Jurkat, Clone E6-1 (cell line): ENCODE results near the gene LHPP.
A peak's percentile ranks its signal among the peaks of the same experiment; 100 is the strongest.

Experiments
- DNase-seq: peaks from one replicate; pipeline ENCODE4 v3.0.0-alpha.2; 2011; ENCODE audit warnings: low read depth, low spot score
- H3K4me3 ChIP-seq: 2 replicates; pipeline ENCODE4 v1.5.1; 2011; ENCODE audit warnings: mild to moderate bottlenecking, low read length, control low read depth, moderate library complexity

Gene LHPP

DNA sequence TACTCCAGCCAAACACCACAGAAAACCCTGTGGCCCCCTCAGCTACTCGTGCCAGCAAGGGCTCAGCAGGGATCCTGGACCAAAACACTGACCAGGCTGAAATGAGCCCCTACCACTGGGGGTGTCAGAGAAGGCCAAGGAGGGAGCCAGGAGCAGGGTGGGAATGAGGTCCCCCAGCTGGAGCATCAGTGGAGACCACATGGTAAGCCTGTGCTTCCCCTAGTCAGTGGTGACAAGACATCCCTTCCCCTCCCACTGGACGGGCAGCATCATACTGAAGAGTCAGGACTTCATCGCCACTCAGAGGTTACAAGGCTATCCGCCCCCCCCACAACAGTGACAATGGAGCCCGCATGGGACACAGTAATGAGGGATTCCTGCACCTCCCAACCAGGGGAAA is 99.6 kb downstream of the LHPP start:
- no peak overlapping the region for H3K4me3 ChIP-seq
- no peak for DNase-seq

DNA sequence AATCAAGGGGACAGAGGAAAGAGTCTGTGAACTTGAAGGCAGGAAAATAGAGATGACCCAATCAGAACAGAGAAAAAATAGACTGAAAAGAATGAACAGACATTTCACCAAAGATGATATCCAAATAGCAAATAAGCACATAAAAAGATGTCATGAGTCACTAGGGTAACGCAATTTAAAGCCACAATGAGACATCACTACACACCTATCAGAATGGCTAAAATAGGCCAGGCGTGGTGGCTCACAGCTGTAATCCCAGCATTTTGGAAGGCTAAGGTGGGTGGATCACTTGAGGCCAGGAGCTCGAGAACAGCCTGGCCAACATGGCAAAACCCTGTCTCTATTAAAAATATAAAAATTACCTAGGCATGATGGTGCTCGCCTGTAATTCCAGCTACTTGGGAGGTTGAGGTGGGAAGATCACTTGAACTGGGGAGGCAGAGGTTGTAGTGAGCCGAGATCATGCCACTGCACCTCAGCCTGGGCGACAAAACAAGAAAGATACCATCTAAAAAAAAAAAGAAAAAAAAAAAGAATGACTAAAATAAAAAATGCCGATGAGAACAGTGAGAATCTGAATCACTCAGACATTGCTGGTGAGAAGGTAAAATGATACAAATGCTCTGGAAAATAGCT is 100.9 kb downstream of the LHPP start:
- DNase-seq = no peak
- H3K4me3 ChIP-seq = no peak overlapping the region

DNA sequence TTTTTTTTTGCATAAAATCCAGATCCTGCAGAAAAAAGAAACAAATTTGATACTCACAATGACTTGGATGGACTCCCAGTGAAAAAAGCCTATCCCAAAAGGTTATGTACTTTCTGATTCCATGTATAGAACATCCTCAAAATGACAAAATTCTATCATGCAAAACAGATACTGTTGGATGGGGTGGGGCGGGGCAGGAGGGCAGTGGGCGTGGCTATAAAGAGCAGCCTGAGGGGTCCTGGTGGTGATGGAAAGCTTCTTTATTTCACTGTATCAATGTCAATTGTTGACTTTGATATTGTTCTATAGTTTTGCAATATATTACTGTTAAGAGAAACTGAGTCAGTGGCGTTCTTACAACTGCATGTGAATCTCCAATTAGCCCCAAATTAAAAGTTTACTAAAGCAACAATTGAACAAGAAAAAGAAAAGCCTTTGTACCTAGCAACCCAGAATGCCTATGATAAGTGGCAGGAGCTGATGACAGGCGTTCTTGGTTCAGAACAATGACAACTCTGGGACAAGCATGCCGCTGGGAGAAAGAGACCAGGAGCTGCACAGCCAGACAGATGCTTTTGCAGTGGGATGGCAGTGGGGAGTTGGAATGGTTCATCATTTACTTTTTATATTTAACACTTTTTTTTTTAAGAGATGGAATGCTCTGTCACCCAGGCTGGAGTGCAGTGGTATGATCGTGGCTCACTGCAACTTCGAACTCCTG is 101.9 kb downstream of the LHPP start:
- no peak for DNase-seq
- no peak overlapping the region for H3K4me3 ChIP-seq

DNA sequence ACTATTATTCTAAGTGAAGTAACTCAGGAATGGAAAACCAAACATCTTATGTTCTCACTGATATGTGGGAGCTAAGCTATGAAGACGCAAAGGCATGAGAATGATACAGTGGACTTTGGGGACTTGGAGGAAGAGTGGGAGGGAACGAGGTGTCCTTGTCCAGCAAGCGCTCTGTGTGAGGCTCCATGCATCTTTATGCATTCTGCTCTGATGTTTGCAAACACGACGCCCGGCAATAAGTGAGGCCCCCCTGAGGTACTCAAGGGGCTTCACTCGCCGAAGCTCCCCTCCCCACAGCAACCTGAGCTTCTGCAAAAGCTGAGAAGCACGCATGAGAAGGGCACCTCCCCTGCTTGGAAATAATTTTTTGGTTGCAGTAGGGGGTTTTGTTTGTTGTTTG is 103.3 kb downstream of the LHPP start:
- DNase-seq = no peak
- no peak overlapping the region for H3K4me3 ChIP-seq

DNA sequence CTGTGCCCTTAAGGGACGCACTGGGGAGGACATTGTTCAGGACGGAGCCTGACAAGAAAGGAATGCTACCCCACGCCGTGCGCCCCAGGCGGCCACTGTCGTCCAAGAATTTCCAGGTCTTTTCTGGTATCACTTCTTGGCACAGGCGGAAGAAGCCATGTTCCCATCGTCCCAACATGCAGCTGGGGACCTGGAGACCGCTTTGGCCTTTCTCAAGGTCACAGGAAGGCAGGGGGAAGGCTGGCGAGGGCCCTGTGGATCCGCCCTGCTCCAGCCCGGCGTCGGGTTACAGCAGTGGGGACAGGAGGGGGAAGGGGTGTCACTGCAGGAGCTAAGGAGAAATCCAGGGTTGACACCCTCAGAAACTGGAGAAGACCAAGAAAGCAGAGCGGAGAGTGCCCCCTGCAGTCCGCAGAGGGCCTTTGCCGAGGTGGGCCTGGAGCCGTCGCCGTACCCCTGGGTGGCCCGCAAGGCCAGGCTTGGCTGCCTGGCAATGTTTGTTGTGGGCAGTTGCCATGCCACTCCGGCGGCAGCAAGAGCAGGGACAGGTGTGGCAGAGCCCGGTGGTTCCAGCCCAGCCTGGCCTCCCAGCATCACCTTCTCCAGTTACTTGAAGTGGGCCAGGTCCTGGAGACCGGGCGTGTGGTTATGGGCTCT is 104.1 kb downstream of the LHPP start:
- DNase-seq = peak; percentile 5
- no peak overlapping the region for H3K4me3 ChIP-seq

DNA sequence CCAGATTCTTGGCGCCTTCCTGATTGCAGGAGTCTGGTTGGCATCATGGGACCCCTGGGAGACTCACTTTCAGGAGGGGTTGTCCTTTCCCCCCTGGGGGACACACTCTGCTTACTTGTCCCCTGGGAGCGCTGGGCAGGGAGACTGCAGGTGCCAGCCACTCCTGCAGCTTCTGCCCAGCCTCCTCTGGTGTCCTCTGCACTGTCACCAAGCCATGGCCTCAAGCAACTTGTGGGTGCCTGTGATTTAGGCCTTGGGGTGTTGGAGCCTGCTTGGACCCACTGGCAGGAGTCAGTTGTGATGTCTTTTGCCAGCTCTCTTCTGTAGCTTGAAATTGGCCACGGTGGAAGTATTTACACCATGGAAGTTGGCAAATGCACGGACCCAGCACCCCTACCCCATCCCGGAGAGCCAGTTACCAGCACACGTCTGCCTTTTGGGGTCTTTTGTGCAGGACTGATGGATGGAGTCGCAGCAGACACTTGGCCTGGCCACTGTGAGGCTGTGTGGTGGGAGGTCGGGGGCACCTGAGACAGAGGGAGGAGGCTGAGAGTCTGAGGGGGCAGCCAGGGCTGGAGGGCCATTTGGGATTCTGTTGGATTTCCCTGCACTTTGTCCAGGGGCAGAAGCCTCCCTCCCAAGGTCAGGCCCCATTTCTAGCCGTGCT is 104.7 kb downstream of the LHPP start:
- H3K4me3 ChIP-seq = no peak overlapping the region
- DNase-seq = no peak

DNA sequence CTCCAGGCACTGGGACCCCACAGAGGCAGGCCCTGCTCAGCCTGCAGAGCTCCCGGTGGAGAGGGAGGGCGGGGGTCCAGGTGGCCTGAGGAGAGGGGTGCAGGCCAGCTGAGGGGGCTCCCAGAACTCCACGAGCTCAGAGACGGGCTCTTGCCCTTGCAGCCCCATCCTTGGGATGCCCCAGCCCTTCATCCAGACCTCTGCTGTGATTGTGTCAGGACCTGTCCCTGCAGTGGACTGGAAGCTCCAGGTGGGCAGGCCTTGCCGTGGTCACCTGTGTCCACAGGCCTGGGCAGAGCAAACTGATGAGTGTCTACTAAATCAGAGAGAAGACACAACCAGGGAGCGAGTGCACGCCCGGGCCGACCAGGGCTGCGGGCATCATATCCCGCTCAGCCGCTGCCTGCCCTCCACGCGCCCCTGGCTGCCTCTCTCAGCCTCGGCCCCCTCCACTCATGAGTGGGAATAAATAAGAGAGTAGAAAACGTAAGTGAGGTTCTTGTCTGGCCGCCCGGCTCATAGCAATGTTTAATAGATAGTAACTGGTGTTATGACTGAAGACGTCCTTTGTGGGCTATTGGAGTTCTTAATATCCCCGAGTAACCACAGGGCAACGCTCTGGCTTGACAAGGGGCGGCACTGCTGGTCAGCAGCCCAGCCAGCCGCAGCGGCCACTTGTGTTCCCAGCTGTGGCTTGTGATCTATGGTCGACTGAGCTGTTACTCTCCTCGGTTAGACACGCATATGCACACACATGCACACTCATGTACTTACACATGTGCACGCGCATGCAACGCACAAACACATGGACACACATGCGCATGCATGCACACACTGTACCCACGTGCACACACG is 105.6 kb downstream of the LHPP start:
- H3K4me3 ChIP-seq = no peak overlapping the region
- DNase-seq = no peak

DNA sequence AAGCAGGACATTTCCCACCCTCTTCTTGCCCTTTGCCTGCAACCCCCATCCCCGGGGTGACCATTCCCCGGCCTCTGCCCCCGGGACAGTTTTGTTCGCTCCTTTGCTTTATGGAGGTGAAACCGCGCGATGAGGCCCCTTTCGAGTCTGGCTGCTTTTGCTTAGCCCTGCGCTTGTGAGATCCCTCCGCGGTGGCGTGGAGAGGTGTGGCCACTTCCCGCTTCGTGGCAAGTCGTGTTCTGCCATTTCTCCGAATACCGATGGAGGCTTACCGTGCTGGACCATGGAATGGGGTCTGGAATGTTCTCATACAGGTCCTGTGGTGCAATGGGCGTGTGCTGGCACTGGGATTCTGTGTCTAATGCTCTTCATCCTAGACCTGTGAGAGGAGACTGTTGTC is 106.7 kb downstream of the LHPP start:
- DNase-seq = no peak
- H3K4me3 ChIP-seq = no peak overlapping the region

DNA sequence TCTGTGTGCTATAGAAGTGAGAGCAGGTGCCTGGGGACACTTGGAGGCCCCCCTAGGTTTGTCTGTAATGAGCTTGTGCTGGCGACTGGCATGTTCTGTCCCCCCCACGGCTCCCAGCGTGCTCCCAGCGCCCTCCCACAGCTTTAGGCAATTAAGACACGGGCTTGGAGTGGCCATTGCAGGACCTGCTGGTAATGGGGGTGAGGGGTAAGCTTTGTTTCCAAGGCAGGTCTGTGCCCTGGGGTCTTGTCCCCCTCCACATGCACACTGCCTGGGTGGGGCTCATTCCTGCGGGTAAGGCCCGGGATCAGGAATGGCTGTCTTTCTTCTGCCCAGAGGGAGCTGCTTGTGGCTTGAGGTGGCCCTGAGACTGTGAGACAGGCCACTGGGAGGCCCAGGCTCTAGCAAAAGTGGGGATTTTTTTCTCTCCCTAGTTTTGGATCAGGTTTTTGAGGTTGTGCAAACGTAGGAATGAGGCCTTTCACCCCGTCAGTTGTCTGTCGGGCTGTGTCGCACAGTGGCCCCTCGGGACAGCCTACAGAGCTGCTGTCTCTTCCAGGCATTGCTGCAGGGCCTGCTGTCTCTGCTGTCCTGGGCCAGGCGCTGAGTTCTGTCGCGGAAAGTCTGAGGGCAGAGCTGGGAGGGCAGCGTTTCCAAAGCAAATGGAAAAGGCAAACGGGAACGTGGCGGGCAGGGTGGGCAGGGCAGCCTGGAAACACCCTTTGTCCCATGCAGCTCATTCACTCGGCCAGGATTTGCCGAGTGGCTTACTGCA is 107.4 kb downstream of the LHPP start:
- no peak for DNase-seq
- H3K4me3 ChIP-seq = no peak overlapping the region

DNA sequence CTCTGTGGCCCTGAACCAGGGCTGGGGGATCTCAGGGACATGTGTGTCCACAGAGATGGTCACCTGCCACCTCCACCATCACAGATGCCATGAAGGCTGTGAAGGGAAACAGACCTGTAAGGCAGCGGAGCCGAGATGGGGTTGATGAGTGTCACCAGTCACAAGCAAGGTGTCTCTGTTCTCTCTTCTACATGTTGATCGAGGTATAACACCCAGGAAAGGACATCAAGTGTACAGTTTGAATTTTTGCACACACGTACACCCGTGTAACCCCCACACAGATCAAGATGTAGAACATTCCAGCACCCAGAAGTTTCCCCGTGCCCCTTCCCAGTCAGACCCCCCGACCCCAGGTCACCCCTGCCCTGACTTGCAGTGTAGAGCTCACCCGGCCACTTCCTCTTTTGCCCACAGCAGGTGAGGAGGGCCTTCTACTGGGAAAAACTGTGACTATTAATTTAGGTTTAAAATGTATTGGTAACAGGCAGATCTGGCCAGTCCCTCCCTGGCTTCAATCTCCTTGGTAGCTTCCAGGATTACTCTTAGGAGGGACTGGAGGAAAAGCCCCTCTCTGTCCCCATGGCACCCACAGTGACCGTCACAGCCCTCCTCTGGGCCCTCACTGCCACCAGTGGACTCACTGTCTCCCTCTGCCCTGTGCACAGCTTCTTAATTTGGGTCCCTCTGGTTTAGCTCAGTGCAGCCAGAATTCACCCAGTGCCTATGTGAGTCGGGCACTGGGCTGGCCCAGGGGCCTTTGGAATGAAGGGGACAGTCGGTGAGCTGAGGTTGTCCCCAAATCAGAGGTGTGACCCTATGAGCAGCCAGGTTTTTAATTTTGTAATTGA is 108.2 kb downstream of the LHPP start:
- DNase-seq = no peak
- H3K4me3 ChIP-seq = no peak overlapping the region

DNA sequence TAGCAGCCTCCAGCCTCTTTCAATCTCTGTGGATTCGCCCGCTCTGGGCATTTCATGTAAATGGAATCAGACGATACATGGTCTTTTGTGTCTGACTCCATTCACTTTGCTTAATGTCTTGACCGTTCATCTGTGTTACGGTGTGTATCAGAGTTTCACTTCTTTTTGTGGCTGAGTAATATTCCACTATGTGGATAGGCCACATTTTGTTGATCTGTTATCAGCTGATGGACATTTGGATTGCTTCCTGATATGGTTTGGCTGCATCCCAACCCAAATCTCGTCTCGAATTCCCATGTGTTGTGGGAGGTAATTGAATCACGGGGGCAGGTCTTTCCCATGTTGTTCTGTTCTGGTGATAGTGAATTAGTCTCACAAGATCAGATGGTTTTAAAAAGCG is 109.0 kb downstream of the LHPP start:
- no peak overlapping the region for H3K4me3 ChIP-seq
- DNase-seq = no peak

DNA sequence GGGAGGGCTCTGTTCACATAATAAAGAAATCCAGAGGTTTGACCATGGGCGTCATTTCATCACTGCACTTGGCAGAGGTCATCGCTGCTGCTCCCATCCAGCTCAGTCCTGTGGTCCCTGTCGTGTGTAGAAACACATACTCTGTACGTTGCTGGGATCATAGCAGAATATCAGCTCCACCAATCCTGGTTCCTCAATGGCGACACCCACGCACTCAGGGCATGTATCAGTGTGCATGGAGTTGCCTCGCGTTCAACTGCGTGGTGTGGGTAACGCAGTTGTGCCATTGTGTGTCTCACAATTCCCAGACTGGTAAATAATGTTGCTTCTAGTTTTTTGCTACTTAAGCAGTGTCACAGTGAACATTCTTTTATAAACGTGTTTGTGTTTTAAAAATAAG is 111.1 kb downstream of the LHPP start:
- DNase-seq = no peak
- H3K4me3 ChIP-seq = no peak overlapping the region

DNA sequence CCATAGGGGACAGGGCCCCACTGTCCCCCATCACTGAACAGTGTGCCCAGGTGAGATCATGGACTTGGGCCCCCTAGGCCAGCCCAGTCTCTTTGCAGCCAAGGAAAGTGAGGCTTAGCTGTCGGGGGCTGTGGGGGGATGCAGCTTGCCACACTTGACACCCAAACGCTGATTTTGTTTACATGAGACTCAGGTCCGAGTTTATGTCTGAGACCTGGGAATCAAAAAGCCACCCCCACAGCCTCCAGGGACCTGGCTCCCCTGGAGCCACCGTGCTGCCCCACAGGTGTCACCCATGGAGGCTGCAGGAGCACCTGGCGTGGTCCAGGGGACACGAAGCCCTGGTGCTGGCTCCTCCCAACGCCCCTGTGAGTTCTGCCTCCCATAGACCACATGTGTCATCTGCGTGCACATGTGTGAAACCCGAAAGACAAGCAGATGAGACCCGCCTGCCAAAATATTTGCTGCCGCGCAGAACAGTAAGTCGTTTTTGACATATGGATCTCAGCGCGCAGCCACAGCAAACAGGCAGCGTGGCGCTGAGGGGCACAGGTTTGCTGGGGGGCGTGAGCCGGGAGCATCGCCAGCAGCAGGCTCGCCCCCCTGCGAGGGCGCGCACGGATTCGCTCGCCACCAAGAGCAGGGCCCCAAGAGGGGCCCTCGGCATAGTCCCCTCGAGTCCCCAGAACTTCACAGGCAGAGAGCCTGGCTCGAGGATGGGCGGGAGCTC is 112.3 kb downstream of the LHPP start:
- no peak overlapping the region for H3K4me3 ChIP-seq
- DNase-seq = no peak

DNA sequence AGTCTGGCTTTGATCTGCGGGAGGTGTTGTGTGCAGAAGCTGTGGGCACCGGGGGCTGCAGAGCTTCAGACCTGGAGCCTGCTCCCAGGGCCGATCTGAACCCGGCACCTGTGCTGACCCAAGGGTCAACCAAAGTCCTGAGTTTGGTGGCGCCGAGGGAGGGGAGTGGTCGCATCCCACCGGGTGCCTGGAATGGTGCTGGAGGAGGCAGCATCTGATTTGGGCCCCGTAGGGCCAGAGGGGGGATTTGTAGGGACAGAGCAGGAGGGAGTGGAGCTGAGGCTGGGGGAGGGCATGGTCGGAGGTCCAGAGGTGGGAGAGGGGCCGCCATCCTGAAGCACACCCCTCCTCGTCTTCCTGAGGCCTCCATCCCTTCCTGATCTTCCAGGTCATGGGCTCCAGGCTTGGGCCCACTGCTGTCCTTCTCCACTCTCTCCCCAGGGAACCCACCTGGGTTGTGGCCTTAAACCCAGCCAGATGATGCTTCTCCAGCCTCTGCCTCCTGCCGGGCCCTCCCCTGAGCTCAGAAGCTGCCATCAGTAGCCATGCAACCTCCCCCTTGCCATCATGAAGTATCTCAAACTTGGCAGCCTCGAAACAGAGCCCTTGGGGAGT is 112.9 kb downstream of the LHPP start:
- DNase-seq = no peak

DNA sequence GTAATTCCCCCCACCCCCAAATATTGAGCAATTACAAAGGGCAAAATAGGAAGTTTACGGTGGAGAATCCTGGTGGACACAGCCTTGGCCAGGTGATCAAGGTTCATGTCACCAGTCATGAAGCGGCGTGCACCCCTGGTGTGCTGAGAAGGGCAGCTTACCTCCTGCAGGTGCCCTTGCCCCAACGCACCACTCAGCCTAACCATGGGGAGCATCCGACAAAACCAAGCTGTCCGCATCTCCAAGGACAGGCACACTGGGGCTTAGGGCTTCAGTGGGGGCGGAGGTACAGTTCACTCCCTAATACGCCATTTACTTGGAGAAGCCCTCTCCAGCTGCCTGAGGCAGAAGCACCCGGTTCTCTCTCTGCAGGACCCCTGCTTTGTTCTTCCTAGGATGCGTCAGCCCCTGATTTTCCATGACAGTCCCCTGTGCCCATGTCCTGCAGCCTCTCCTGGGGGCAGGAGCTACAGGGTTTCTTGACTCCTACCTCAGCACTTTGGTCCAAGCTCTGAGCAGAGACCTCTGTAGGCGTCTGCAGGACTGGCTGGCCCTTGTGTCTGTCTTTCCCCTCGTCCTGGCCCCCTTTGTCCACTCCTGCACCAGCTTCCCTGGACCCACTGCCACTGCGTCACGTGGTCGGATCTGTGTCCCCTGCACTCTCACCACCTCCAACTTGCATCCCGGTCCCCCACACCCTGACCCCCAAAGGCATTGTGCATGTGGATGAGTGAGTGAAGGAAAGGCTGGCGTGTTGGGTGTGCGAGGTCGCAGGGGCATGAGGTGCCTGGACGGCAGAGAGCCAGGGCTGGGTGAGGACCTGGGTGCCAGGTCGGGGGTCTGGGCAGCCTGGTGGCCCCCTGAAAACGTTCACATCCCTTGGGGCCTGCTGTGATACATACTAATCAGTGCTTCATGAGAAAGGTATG is 113.7 kb downstream of the LHPP start:
- no peak overlapping the region for H3K4me3 ChIP-seq
- no peak for DNase-seq

More for the DNA sequence above, 112.9 kb downstream of the LHPP start:
- no peak overlapping the region for H3K4me3 ChIP-seq
